PFSK-1 (cell line): ENCODE data around the gene XPNPEP2.

ENCODE experiments used
- POLR2AphosphoS5 ChIP-seq: IDR thresholded peaks from 2 replicates; pipeline ENCODE4 v1.6.1; 2012; ENCODE audit warnings: low read depth, mild to moderate bottlenecking, control low read depth, low read length, moderate library complexity
- TAF1 ChIP-seq: IDR thresholded peaks from 2 replicates; pipeline ENCODE4 v1.6.1; 2012; ENCODE audit warnings: low read length, control low read depth, borderline replicate concordance; ENCODE audit not compliant: insufficient read depth

DNA sequence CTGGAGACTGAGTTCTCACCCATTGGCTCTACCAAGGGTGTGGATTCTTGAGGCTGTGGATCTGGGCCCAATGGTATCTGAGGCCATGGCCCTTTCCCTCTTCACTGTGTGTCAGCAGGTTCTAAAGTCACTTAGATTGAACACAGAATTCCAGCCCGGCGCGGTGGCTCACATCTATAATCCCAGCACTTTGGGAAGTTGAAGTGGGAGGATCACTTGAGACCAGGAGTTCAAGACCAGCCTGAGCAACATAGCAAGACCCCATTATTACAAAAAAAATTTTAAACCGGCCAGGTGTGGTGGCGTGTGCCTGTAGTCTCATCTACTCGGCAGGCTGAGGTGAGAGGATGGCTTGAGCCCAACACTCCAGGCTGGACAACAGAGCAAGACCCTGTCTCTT, 18.0 kb upstream of the XPNPEP2 start:
- TF ChIP-seq POLR2AphosphoS5 (no peak), TAF1 (no peak)
